Calu3 (cell line): ENCODE measurements around the gene NAT8. TPM values are rescaled to one million over a fixed set of nuclear protein-coding genes. Genes with fewer than 3 reads are reported as not detected.

Experiments
- BruUV-seq: library from RNA; stranded (reverse); fragments of 400-500 nt; replicated peaks from 2 replicates; lab custom pipeline; 2021; lab: Mats Ljungman, UMichigan
- CTCF ChIA-PET: fragments of 300-600 bp; sonication (Branson Sonifier 250); formaldehyde crosslinking; loops from one replicate; lab custom pipeline; 2022; ENCODE audit warnings: antibody characterized with exemption; lab: Charles Lee
- DNase-seq: peaks from one replicate; pipeline ENCODE4 v3.0.0; 2022
- H3K27ac Mint-ChIP-seq: one replicate; pipeline ENCODE4 v1.8.0; 2022; ENCODE audit warnings: mixed read lengths; ENCODE audit not compliant: unreplicated experiment
- H3K27me3 Mint-ChIP-seq: one replicate; pipeline ENCODE4 v1.8.0; 2022; ENCODE audit warnings: mixed read lengths; ENCODE audit not compliant: unreplicated experiment
- H3K36me3 Mint-ChIP-seq: one replicate; pipeline ENCODE4 v1.8.0; 2022; ENCODE audit warnings: mild to moderate bottlenecking, moderate library complexity, mixed read lengths; ENCODE audit not compliant: insufficient read depth, unreplicated experiment
- H3K4me1 Mint-ChIP-seq: one replicate; pipeline ENCODE4 v1.8.0; 2022; ENCODE audit warnings: mild to moderate bottlenecking, low read depth, mixed read lengths; ENCODE audit not compliant: unreplicated experiment
- H3K4me3 Mint-ChIP-seq: one replicate; pipeline ENCODE4 v1.8.0; 2022; ENCODE audit warnings: mild to moderate bottlenecking, low read depth, moderate library complexity, mixed read lengths; ENCODE audit not compliant: unreplicated experiment
- H3K9me3 Mint-ChIP-seq: one replicate; pipeline ENCODE4 v1.8.0; 2022; ENCODE audit warnings: low read depth, mixed read lengths; ENCODE audit not compliant: unreplicated experiment
- intact Hi-C: fragments of 100-400 bp; cut with micrococcal nuclease; formaldehyde crosslinking; loops from one replicate; pipeline ENCODE4 v1.10.0; 2022; ENCODE audit not compliant: unreplicated experiment
- total RNA-seq: library from RNA; stranded (reverse); gene quantifications from 2 replicates; pipeline ENCODE4 v1.2.3, GENCODE V29; 2022
- TF ChIP-seq, protein P1 (sequence below): fragments of 200-600 bp; IDR thresholded peaks from one replicate; pipeline ENCODE4 v1.8.0; 2022; ENCODE audit warnings: antibody characterized with exemption; ENCODE audit not compliant: unreplicated experiment

Gene NAT8
- total RNA-seq, 1 experiment from 2014 or later: not detected

DNA sequence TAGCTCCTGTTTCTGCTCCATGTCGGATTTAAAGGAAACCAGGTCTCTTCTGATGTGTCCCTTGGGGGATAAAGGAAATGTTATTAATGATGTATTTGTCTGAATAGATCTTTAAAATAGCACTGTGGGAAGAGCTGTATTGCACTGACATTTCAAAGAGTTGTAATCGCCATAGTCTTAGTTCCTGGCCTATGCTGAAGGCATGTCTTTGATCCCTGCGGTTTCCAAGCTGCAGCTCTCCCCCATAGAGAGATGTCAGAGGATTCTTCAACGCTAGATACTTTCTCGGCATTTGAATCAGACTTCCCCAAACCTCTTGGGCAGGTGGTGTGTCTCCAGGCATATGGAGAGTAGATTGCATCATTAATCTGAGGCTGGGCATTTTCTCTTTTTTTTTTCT lies 40.4 kb downstream of the NAT8 start:
- DNase-seq: no peak
- Mint-ChIP-seq H3K9me3 (no peaks in the 10 kb centered on the region), H3K27me3 (no peaks in the 10 kb centered on the region), H3K36me3 (no peaks in the 10 kb centered on the region), H3K27ac (no peak overlapping the region), H3K4me1 (no peaks in the 10 kb centered on the region), H3K4me3 (no peak overlapping the region)
- CTCF ChIA-PET: interaction anchor here (0.5 to 0.6 kb wide), 2 partner anchors 93 to 909 kb away, joined by 3 to 5 read pairs; no protein-coding TSS in a partner anchor
- TF ChIP-seq, protein P1, sequence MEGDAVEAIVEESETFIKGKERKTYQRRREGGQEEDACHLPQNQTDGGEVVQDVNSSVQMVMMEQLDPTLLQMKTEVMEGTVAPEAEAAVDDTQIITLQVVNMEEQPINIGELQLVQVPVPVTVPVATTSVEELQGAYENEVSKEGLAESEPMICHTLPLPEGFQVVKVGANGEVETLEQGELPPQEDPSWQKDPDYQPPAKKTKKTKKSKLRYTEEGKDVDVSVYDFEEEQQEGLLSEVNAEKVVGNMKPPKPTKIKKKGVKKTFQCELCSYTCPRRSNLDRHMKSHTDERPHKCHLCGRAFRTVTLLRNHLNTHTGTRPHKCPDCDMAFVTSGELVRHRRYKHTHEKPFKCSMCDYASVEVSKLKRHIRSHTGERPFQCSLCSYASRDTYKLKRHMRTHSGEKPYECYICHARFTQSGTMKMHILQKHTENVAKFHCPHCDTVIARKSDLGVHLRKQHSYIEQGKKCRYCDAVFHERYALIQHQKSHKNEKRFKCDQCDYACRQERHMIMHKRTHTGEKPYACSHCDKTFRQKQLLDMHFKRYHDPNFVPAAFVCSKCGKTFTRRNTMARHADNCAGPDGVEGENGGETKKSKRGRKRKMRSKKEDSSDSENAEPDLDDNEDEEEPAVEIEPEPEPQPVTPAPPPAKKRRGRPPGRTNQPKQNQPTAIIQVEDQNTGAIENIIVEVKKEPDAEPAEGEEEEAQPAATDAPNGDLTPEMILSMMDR: no peak
- intact Hi-C loops: no loop called here
- no TSS peak for BruUV-seq

DNA sequence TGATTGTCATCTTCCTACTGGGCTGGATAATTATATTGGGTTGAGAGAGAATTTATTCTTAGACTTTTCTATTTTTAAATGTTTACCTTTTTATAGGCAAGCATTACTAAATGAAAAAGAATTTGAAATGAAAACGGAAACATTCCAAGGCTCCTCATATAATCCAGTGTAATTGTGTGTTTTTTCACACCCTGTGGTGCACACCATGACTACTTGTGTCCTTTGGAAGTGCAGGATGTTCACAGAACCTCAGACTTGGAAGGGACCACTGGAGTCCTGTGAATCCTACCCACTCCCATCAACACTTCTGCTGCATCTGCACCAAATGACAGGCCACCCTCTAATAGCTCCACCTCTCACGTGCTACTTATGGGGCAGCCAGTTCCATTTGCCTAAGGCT lies 48.0 kb downstream of the NAT8 start:
- Mint-ChIP-seq H3K4me3 (no peak overlapping the region), H3K4me1 (no peaks in the 10 kb centered on the region), H3K27me3 (no peaks in the 10 kb centered on the region), H3K9me3 (no peaks in the 10 kb centered on the region), H3K36me3 (no peaks in the 10 kb centered on the region), H3K27ac (no peak overlapping the region)
- CTCF ChIA-PET: no interaction called here
- BruUV-seq: no TSS peak
- TF ChIP-seq, protein P1: no peak
- no peak for DNase-seq
- intact Hi-C loops: no loop called here

DNA sequence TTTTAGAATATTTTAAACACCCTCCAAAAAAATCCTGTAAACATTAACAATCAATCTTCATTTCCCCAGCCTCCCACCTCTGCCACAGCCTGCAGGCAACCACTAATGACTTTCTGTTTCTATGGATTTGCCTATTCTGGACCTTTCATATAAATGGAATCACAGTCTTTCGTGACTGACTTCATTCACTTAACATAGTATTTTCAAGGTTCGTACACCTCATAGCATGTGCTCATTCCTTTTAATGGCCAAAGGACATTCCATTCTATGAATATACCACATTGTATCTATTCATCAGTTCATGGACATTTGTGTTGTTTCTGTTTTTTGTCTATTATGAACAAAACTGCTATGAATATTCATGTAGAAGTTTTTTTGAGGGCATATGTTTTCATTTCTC lies 48.5 kb downstream of the NAT8 start:
- no TSS peak for BruUV-seq
- Mint-ChIP-seq H3K27me3 (no peaks in the 10 kb centered on the region), H3K9me3 (no peaks in the 10 kb centered on the region), H3K27ac (no peak overlapping the region), H3K36me3 (no peaks in the 10 kb centered on the region), H3K4me3 (no peak overlapping the region), H3K4me1 (no peaks in the 10 kb centered on the region)
- TF ChIP-seq, protein P1: no peak
- intact Hi-C loops: no loop called here
- DNase-seq: no peak
- CTCF ChIA-PET: no interaction called here

Other genes with a start within 250 kb of the NAT8 start
- gene TPRKB, start 94.9 kb upstream of the NAT8 start, total RNA-seq: 31.6 and 36.7 TPM in 2 replicates
- gene DUSP11, start 137.7 kb upstream of the NAT8 start, total RNA-seq: 17.2 and 19.1 TPM in 2 replicates
- not detected in 2 replicates for gene C2orf78, start 141.8 kb upstream of the NAT8 start, total RNA-seq
- 50.3 and 51.9 TPM in 2 replicates for gene STAMBP, start 186.5 kb upstream of the NAT8 start, total RNA-seq